ENCODE data around the gene PCDHGC3.

Gene PCDHGC3

GRCh38 chr5:141490271-141490670, 14.5 kb downstream of the PCDHGC3 start:
- H3K4me3 ChIP-seq (ENCODE audit: low read depth, low read length), result no peak overlapping the region
- TF ChIP-seq CTCF (IDR thresholded peaks at IDR 0.05; ENCODE audit: control insufficient read depth, extremely low read depth, insufficient read depth), result no peak
- no peak for DNase-seq (ENCODE audit: low read depth)

- no peak for TF ChIP-seq CTCF (IDR thresholded peaks at IDR 0.05; ENCODE audit: control insufficient read depth, extremely low read depth, insufficient read depth)
- DNase-seq (ENCODE audit: low read depth), result no peak
- H3K4me3 ChIP-seq (ENCODE audit: low read depth, low read length), result no peak overlapping the region
Measured at GRCh38 chr5:141490771-141491170, 15.0 kb downstream of the PCDHGC3 start.

GRCh38 chr5:141491323-141492167, 15.8 kb downstream of the PCDHGC3 start:
- no peak for DNase-seq (ENCODE audit: low read depth)
- no peak for TF ChIP-seq CTCF (IDR thresholded peaks at IDR 0.05; ENCODE audit: control insufficient read depth, extremely low read depth, insufficient read depth)
- no peak overlapping the region for H3K4me3 ChIP-seq (ENCODE audit: low read depth, low read length)

DNA sequence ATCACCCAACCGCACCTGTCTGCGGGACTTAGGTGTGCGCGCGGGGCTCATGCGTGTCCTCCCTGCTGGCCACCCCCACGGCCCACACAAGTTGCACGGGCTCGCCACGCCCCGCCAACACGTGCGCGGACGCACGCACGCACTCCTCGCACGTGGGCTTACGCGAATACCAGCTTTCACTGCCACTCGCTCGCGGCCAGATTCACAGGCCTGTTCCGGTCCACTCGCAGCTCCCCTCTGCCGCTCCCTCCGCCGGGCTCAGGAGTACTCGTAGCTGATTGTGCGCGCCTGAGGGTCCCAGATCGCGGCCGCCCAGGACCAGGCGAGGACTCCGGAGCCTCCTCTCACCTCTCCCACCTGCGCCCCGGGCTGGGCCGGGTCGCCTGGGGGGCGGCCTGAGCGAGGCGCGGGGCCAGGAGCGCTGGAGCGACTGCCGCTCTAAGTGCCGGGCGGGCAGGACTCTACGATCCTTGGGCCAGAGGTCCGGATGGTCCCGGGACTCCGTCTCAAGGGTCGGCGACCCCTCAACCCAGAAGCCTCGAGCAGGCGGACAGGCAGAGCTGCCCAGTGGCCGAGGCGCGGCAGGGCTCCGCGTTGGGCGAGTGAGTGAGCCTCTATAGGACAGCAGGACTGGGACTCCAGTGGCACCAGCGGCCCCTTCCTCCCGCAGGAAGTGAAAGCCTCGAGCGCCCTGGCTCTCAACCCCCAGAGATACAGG, 16.6 kb downstream of the PCDHGC3 start:
- H3K4me3 ChIP-seq (ENCODE audit: low read depth, low read length), result no peak overlapping the region
- TF ChIP-seq CTCF (IDR thresholded peaks at IDR 0.05; ENCODE audit: control insufficient read depth, extremely low read depth, insufficient read depth), result no peak
- DNase-seq (ENCODE audit: low read depth), result no peak

- no peak for DNase-seq (ENCODE audit: low read depth)
- no peak overlapping the region for H3K4me3 ChIP-seq (ENCODE audit: low read depth, low read length)
- TF ChIP-seq CTCF (IDR thresholded peaks at IDR 0.05; ENCODE audit: control insufficient read depth, extremely low read depth, insufficient read depth), result no peak
Measured at GRCh38 chr5:141493500-141494422, 18.0 kb downstream of the PCDHGC3 start.

DNA sequence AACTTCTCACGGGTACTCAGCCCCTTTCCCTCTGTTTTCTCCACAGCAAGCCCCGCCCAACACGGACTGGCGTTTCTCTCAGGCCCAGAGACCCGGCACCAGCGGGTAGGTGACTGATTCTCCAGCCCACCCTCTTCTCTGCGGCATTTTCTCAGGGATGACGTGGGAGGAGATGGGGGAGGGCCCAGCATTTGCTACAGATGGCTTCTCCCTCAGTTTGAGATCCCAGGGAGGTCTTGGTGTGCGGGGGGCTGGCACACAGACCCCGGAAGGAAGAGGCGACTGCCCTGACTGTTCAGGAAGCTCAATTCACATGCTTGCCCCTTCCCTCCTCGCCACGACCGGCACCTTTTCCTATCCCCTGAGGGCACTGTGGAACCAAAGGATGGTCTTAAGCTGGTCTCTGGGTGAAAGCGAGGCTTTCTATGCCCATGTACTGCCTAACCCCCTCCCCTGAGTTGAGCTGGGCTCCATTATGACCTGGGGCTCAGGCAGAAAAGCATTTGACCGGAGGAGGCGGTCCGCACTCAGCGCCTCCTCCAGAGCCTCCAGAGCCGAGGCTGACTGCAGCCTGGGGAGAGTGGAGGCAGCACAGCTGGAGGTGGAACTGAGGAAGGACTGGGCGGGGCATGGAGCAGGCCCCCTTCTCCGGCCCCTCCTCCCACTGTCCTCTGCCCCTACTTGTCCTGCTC, 19.1 kb downstream of the PCDHGC3 start:
- TF ChIP-seq CTCF (IDR thresholded peaks at IDR 0.05; ENCODE audit: control insufficient read depth, extremely low read depth, insufficient read depth), result no peak
- no peak for DNase-seq (ENCODE audit: low read depth)
- no peak overlapping the region for H3K4me3 ChIP-seq (ENCODE audit: low read depth, low read length)
